ENCODE measurements around the gene CYSLTR2.

CYSLTR2 gene

GRCh38 chr13:48643159-48643558, 10.6 kb upstream of the CYSLTR2 start:
- DNase-seq (ENCODE audit: low read depth), result no peak
- H3K4me3 ChIP-seq (ENCODE audit: low read depth, low read length), result no peak overlapping the region
- TF ChIP-seq, protein P1, sequence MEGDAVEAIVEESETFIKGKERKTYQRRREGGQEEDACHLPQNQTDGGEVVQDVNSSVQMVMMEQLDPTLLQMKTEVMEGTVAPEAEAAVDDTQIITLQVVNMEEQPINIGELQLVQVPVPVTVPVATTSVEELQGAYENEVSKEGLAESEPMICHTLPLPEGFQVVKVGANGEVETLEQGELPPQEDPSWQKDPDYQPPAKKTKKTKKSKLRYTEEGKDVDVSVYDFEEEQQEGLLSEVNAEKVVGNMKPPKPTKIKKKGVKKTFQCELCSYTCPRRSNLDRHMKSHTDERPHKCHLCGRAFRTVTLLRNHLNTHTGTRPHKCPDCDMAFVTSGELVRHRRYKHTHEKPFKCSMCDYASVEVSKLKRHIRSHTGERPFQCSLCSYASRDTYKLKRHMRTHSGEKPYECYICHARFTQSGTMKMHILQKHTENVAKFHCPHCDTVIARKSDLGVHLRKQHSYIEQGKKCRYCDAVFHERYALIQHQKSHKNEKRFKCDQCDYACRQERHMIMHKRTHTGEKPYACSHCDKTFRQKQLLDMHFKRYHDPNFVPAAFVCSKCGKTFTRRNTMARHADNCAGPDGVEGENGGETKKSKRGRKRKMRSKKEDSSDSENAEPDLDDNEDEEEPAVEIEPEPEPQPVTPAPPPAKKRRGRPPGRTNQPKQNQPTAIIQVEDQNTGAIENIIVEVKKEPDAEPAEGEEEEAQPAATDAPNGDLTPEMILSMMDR (IDR thresholded peaks at IDR 0.05; ENCODE audit: control insufficient read depth, extremely low read depth, insufficient read depth), result no peak

DNA sequence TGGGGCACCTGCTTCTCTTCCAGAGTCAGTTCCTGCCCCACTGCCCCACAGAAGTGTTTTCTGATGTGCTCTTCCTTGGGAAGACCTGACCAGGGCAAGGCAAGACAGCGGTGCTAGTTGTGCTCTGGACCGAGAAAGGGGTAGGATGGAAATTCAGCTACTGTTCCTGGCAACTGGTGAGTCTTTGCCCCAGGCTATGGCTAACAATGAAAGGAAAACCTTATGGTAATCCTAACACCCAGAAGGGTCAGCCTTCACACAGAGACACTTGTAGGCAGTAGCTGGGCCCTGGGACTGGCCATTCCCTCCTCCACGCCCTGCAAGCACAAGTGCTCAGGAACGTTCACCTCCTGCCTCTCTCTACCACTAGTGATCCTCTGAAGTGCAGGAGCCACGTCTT, 9.6 kb upstream of the CYSLTR2 start:
- TF ChIP-seq, protein P1 (IDR thresholded peaks at IDR 0.05; ENCODE audit: control insufficient read depth, extremely low read depth, insufficient read depth), result no peak
- DNase-seq (ENCODE audit: low read depth), result no peak
- no peak overlapping the region for H3K4me3 ChIP-seq (ENCODE audit: low read depth, low read length)

DNA sequence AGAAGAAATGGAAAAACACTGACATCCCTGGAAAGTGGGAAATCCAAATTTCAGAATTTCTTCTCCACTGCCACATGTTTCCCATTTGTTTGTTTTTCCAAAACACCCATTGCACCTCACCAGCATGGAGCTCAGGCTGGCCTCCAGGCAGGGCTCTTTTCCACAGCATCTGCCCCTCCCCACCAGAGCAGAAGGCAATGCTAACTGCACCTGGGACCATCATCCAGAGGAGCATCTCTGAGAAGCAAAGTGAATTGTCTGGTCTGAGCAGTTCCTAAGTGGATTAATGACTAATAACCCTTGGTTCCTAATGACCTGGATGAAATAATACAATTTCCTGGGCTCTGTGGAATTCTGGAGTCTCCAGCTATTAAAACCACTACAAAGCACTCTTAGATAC, 8.8 kb upstream of the CYSLTR2 start:
- DNase-seq (ENCODE audit: low read depth), result no peak
- TF ChIP-seq, protein P1 (IDR thresholded peaks at IDR 0.05; ENCODE audit: control insufficient read depth, extremely low read depth, insufficient read depth), result no peak
- no peak overlapping the region for H3K4me3 ChIP-seq (ENCODE audit: low read depth, low read length)

- TF ChIP-seq, protein P1 (IDR thresholded peaks at IDR 0.05; ENCODE audit: control insufficient read depth, extremely low read depth, insufficient read depth), result no peak
- DNase-seq (ENCODE audit: low read depth), result no peak
- no peak overlapping the region for H3K4me3 ChIP-seq (ENCODE audit: low read depth, low read length)
Observed at GRCh38 chr13:48645845-48646244, 7.9 kb upstream of the CYSLTR2 start.

DNA sequence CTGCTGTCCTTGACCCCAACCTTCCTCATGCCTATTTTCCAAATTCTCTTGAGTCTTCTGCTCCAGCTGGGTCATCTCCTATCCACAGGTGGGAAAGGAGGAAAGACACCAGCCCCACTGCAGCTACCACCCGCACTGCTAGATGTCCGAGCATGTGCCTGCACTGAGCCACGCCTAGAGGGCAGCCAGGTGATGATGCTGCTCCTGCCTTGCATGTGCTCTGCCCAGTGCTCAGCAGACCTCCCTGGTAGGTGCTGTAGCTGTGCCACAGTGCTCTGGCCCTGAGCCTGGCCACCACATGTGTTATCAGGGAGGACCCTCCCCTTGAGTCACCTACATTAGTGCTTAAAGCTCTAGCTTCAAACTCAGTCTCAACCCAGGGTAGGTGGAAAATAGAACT, 6.9 kb upstream of the CYSLTR2 start:
- DNase-seq (ENCODE audit: low read depth), result no peak
- H3K4me3 ChIP-seq (ENCODE audit: low read depth, low read length), result no peak overlapping the region
- TF ChIP-seq, protein P1 (IDR thresholded peaks at IDR 0.05; ENCODE audit: control insufficient read depth, extremely low read depth, insufficient read depth), result no peak

- TF ChIP-seq, protein P1 (IDR thresholded peaks at IDR 0.05; ENCODE audit: control insufficient read depth, extremely low read depth, insufficient read depth), result no peak
- no peak for DNase-seq (ENCODE audit: low read depth)
- no peak overlapping the region for H3K4me3 ChIP-seq (ENCODE audit: low read depth, low read length)
Observed at GRCh38 chr13:48647625-48648024, 6.1 kb upstream of the CYSLTR2 start.

- TF ChIP-seq, protein P1 (IDR thresholded peaks at IDR 0.05; ENCODE audit: control insufficient read depth, extremely low read depth, insufficient read depth), result no peak
- DNase-seq (ENCODE audit: low read depth), result no peak
- no peak overlapping the region for H3K4me3 ChIP-seq (ENCODE audit: low read depth, low read length)
Observed at GRCh38 chr13:48648446-48648845, 5.3 kb upstream of the CYSLTR2 start.
